ENCODE results near the gene SUMF1. TPM values are rescaled to one million over a fixed set of nuclear protein-coding genes. Genes with fewer than 3 reads are reported as not detected.

Gene SUMF1
- polyA plus RNA-seq, 1 experiment, result 51.4 TPM

DNA sequence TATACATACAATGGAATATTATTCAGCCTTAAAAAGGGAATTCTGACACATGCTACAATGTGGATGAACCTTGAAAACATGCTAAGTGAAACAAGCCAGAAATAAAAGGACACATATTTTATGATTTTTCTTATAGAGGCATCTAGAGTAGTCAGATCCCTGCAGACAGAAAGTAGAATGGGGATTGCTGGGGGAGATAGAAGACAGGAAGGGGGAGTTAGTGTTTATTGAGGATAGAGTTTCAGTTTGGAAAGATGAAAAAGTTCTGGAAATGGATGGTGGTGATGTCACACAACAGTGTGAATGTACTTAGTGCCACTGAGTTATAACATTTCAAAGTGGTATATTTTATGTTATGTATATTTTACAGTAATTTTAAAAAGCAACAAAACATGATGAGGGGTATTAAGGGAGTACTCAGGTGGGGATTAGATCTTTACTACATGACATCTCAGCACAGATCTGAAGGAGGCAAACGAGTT lies 30.8 kb upstream of the SUMF1 start:
- Histone ChIP-seq H3K4me3 (ENCODE audit: low read depth, low read length) (no peak overlapping the region), H3K27me3 (ENCODE audit: control insufficient read depth, insufficient read depth, low read length) (no peaks in the 10 kb centered on the region), H3K9me3 (ENCODE audit: control insufficient read depth, insufficient read depth, low read length) (no peaks in the 10 kb centered on the region; the same call in 1 of the 2 replicates), H3K27ac (ENCODE audit: low read depth, low read length) (no peak overlapping the region)
- ChIA-PET POLR2A (no interaction called here), CTCF (no interaction called here)
- DNase-seq (ENCODE audit: low read depth, low spot score), result no peak
- TF ChIP-seq, protein P1, sequence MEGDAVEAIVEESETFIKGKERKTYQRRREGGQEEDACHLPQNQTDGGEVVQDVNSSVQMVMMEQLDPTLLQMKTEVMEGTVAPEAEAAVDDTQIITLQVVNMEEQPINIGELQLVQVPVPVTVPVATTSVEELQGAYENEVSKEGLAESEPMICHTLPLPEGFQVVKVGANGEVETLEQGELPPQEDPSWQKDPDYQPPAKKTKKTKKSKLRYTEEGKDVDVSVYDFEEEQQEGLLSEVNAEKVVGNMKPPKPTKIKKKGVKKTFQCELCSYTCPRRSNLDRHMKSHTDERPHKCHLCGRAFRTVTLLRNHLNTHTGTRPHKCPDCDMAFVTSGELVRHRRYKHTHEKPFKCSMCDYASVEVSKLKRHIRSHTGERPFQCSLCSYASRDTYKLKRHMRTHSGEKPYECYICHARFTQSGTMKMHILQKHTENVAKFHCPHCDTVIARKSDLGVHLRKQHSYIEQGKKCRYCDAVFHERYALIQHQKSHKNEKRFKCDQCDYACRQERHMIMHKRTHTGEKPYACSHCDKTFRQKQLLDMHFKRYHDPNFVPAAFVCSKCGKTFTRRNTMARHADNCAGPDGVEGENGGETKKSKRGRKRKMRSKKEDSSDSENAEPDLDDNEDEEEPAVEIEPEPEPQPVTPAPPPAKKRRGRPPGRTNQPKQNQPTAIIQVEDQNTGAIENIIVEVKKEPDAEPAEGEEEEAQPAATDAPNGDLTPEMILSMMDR (IDR thresholded peaks at IDR 0.05; ENCODE audit: low read depth, low read length), result no peak

DNA sequence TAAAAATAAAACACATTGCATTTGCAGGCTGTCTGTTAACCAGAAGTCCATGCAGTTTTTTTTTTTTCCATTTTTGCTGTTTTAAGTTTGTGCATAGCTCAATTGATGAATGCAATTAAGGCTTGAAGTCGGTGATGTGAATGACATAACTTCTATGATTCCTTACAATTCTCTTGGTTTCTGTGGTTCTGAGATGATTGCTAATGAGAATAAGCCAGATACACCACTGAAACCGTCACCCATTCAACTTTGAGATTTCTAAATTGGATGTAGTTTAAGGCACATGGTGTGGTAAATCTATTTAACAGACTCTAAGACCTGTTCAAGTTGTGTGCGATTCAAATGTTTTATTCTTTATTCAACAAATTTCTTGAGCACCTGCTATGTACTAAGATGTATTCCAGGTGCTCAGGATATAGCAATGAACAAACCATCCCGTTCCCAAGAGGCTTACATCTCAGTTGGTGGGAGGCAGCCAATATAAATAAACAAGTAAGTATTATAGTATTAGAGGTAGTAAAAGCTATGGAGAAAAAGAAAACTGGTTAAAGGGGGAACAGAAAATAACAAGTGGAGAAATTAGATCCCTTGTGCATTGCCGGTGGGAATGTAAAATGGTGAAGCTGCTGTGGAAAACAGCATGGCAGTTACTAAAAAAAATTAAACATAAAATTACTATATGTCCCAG lies 30.1 kb upstream of the SUMF1 start:
- Histone ChIP-seq H3K9me3 (ENCODE audit: control insufficient read depth, insufficient read depth, low read length) (no peaks in the 10 kb centered on the region; the same call in 1 of the 2 replicates), H3K27me3 (ENCODE audit: control insufficient read depth, insufficient read depth, low read length) (no peaks in the 10 kb centered on the region), H3K4me3 (ENCODE audit: low read depth, low read length) (no peak overlapping the region), H3K27ac (ENCODE audit: low read depth, low read length) (no peak overlapping the region)
- TF ChIP-seq, protein P1 (IDR thresholded peaks at IDR 0.05; ENCODE audit: low read depth, low read length), result no peak
- ChIA-PET CTCF (interaction anchor here (0.6 to 1.7 kb wide), 4 partner anchors 29 to 323 kb away, joined by 3 to 8 read pairs (median 4); no protein-coding TSS in a partner anchor), POLR2A (no interaction called here)
- no peak for DNase-seq (ENCODE audit: low read depth, low spot score)

DNA sequence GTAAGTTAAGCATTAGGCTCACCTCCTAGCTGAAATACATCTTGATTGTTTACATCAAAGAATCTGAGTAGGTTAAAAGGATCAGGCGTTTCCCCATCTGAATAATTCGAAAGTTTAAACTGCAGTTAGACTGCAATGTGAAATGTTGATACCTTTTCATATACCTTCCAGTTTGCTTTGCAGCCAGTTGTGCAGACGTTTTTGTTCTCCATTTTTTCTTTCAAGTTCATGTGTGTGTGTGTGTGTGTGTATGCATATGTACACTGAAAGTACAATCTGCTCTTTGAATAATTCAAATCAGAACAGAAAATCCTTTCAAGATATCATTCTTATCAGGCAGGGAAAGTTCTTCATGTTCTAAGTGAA lies 29.0 kb upstream of the SUMF1 start:
- ChIA-PET CTCF (interaction anchor here (1.2 to 5.8 kb wide), 4 partner anchors 50 to 145 kb away, joined by 3 to 43 read pairs (median 4); no protein-coding TSS in a partner anchor), POLR2A (no interaction called here)
- H3K27me3 ChIP-seq (ENCODE audit: control insufficient read depth, insufficient read depth, low read length), result peaks cover 4% of the 10 kb centered on the region
- no peak for DNase-seq (ENCODE audit: low read depth, low spot score)
- no peaks in the 10 kb centered on the region; the same call in 1 of the 2 replicates for H3K9me3 ChIP-seq (ENCODE audit: control insufficient read depth, insufficient read depth, low read length)
- no peak overlapping the region for H3K27ac ChIP-seq (ENCODE audit: low read depth, low read length)
- TF ChIP-seq, protein P1 (IDR thresholded peaks at IDR 0.05; ENCODE audit: low read depth, low read length), result no peak
- H3K4me3 ChIP-seq (ENCODE audit: low read depth, low read length), result no peak overlapping the region

DNA sequence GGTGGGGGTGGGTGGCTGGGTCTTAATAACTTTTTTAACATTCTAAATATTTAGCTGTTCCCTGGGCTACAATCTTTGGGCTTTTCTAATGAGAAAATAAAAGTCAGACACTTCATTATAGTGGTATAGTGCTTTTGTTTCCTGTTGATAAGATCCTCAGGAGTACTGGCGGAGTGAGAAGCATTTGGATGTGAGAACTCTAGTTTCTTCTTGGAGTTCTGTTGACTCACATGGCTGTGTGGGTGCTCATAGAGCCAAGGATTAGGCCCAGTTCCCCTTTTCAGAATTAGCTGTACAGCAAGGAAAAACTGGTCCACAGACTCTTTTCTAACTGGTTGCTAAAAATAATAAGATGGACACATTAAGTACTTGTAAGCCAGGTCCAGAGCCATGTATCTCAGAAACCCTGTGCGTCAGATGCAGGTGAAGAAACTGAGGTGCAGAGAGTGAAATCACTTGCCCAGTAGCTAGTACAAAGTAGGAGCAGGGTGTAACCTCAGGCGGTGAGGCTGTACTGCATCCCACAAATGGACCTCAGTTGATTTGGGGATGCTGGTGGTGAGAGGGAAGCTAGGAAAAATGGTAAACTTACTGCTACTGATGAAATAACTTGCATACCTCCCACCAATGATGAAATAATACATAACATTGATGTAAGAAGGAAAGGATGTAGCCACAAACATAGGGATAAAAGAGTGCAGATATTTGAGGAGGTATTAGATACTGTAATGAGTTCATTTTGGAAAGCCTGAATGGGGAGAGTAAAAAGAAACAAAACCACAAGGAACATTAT lies 28.4 kb upstream of the SUMF1 start:
- POLR2A ChIA-PET, result interaction anchor here (0.6 kb wide), 1 partner anchor 50 kb away, joined by 3 read pairs; no protein-coding TSS in a partner anchor
- TF ChIP-seq, protein P1 (IDR thresholded peaks at IDR 0.05; ENCODE audit: low read depth, low read length), result no peak
- Histone ChIP-seq H3K27ac (ENCODE audit: low read depth, low read length) (no peak overlapping the region), H3K27me3 (ENCODE audit: control insufficient read depth, insufficient read depth, low read length) (peaks cover 4% of the 10 kb centered on the region), H3K4me3 (ENCODE audit: low read depth, low read length) (no peak overlapping the region), H3K9me3 (ENCODE audit: control insufficient read depth, insufficient read depth, low read length) (no peaks in the 10 kb centered on the region; the same call in 1 of the 2 replicates)
- CTCF ChIA-PET, result interaction anchor here (1.0 to 5.8 kb wide), 6 partner anchors 39 to 145 kb away, joined by 3 to 43 read pairs (median 4); no protein-coding TSS in a partner anchor
- DNase-seq (ENCODE audit: low read depth, low spot score), result no peak

All from AG04450 (cell line).